SU-DHL-6 (cell line): ENCODE data around the gene ANGPTL5.

ENCODE experiments used
- H2AFZ ChIP-seq: fragments of 200-600 bp; sonication (generic); 2 replicates; pipeline ENCODE4 v1.6.1; 2014; ENCODE audit warnings: low read depth, mild to moderate bottlenecking, moderate library complexity, mixed read lengths, antibody characterized with exemption, low read length; ENCODE audit not compliant: severe bottlenecking
- H3F3A ChIP-seq: fragments of 200-600 bp; shearing (Covaris generic); 2 replicates; pipeline ENCODE4 v1.6.0; 2016; ENCODE audit warnings: antibody characterized with exemption, mild to moderate bottlenecking; ENCODE audit not compliant: insufficient read depth
- H3K27ac ChIP-seq: fragments of 200-600 bp; sonication (generic); 2 replicates; pipeline ENCODE4 v1.5.1; 2016; ENCODE audit warnings: low read depth, mild to moderate bottlenecking, low read length, moderate library complexity, mixed read lengths
- H3K27me3 ChIP-seq: fragments of 200-600 bp; sonication (generic), shearing (Covaris generic); 2 replicates; pipeline ENCODE4 v1.6.0; 2014; ENCODE audit warnings: mild to moderate bottlenecking, low read length
- H3K36me3 ChIP-seq: fragments of 200-600 bp; sonication (generic); 2 replicates; pipeline ENCODE4 v1.6.1; 2014; ENCODE audit warnings: mild to moderate bottlenecking, low read length, mixed read lengths
- H3K4me2 ChIP-seq: fragments of 300-600, 200-600 bp; shearing (Covaris generic), sonication (generic); 2 replicates; pipeline ENCODE4 v1.6.0; 2014; ENCODE audit warnings: low read length, low read depth, mild to moderate bottlenecking; ENCODE audit not compliant: poor library complexity, severe bottlenecking
- H3K4me3 ChIP-seq: fragments of 200-600 bp; sonication (generic); 2 replicates; pipeline ENCODE4 v1.5.1; 2014; ENCODE audit warnings: antibody characterized with exemption, low read length, mild to moderate bottlenecking, mixed read lengths; ENCODE audit not compliant: insufficient read depth, poor library complexity, severe bottlenecking
- H3K79me2 ChIP-seq: fragments of 200-600 bp; sonication (generic); 2 replicates; pipeline ENCODE4 v1.6.1; 2014; ENCODE audit warnings: mild to moderate bottlenecking, low read length, moderate library complexity; ENCODE audit not compliant: insufficient read depth
- H3K9ac ChIP-seq: fragments of 200-600 bp; sonication (generic); 2 replicates; pipeline ENCODE4 v1.7.0; 2014; ENCODE audit warnings: mild to moderate bottlenecking, low read length
- H3K9me2 ChIP-seq: fragments of 200-600 bp; sonication (generic); replicated peaks from 2 replicates; pipeline ENCODE4 v1.6.1; 2014; ENCODE audit warnings: low read length; ENCODE audit not compliant: insufficient read depth
- H3K9me3 ChIP-seq: fragments of 200-600 bp; sonication (generic); 2 replicates; pipeline ENCODE4 v1.6.1; 2014; ENCODE audit warnings: low read length, mixed read lengths; ENCODE audit not compliant: insufficient read depth
- H4K20me1 ChIP-seq: fragments of 200-600 bp; sonication (generic); 2 replicates; pipeline ENCODE4 v1.6.1; 2014; ENCODE audit warnings: low read depth, mild to moderate bottlenecking, antibody characterized with exemption, low read length, moderate library complexity, mixed read lengths
- EZH2phosphoT487 ChIP-seq: fragments of 200-600 bp; sonication (generic), shearing (Covaris generic); conservative IDR thresholded peaks from 2 replicates; pipeline ENCODE4 v1.6.1; 2018; ENCODE audit warnings: mild to moderate bottlenecking, antibody characterized with exemption, low read length, moderate library complexity, mixed read lengths
- TF ChIP-seq, protein P1 (sequence below): fragments of 200-600 bp; sonication (generic); IDR thresholded peaks from one replicate; pipeline ENCODE4 v1.5.1; 2017; ENCODE audit warnings: antibody characterized with exemption, mild to moderate bottlenecking, low read length, moderate library complexity; ENCODE audit not compliant: insufficient read depth, poor library complexity, severe bottlenecking

ANGPTL5 gene

DNA sequence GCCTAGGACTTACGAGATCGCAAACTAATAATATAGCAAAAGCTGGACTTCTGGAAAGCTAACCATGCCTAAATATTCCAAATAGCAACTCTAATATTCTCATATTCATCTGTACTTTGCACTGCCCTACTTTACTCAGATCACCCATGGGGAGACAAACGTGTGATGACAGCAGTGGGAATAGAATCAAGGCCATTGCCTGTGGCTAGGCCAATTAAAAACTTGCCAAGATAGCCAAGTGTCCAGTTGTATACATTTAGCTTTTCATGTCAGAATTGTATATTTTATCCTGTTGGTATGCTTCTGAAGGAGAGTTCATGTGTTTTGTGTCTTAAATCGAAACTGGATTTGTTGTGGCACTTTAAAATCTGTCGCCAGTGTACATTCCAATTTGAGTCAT, 2.7 kb downstream of the ANGPTL5 start:
- Histone ChIP-seq H2AFZ (no peak overlapping the region), H3F3A (peaks cover 5% of the 10 kb centered on the region; the same call in 1 of the 2 replicates), H3K27me3 (no peaks in the 10 kb centered on the region), H4K20me1 (no peaks in the 10 kb centered on the region), H3K9me2 (no peaks in the 10 kb centered on the region), H3K79me2 (no peaks in the 10 kb centered on the region), H3K9ac (no peak overlapping the region), H3K4me2 (no peak overlapping the region), H3K36me3 (no peaks in the 10 kb centered on the region), H3K27ac (no peak overlapping the region), H3K4me3 (no peak overlapping the region), H3K9me3 (no peaks in the 10 kb centered on the region)
- TF ChIP-seq, protein P1, sequence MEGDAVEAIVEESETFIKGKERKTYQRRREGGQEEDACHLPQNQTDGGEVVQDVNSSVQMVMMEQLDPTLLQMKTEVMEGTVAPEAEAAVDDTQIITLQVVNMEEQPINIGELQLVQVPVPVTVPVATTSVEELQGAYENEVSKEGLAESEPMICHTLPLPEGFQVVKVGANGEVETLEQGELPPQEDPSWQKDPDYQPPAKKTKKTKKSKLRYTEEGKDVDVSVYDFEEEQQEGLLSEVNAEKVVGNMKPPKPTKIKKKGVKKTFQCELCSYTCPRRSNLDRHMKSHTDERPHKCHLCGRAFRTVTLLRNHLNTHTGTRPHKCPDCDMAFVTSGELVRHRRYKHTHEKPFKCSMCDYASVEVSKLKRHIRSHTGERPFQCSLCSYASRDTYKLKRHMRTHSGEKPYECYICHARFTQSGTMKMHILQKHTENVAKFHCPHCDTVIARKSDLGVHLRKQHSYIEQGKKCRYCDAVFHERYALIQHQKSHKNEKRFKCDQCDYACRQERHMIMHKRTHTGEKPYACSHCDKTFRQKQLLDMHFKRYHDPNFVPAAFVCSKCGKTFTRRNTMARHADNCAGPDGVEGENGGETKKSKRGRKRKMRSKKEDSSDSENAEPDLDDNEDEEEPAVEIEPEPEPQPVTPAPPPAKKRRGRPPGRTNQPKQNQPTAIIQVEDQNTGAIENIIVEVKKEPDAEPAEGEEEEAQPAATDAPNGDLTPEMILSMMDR, result no peak
- no peak for TF ChIP-seq EZH2phosphoT487

DNA sequence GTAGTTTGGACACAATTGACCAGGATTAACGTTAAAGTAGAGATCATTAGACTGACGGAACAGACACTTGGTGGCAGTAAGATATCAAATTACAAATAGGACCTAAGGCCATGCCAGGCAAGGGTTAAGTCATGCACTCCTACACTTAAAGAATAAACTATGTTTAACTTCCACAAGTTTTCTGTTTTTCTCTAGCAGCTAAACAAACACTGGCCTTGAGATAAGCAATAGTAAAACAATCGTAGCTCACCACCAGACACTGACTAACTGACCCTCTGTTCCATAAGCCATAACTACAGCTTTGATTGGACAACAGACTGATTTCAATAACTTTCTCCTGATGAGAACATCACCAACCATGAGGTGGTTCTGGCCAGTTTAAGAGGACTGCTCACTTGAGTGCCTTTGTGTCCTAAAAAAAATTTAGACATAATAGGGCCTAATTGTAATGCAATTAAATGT, 3.5 kb downstream of the ANGPTL5 start:
- no peak for TF ChIP-seq EZH2phosphoT487
- TF ChIP-seq, protein P1, result no peak
- Histone ChIP-seq H3K4me3 (no peak overlapping the region), H3K9me2 (no peaks in the 10 kb centered on the region), H4K20me1 (no peaks in the 10 kb centered on the region), H3K9ac (no peak overlapping the region), H3F3A (peaks cover 5% of the 10 kb centered on the region; the same call in 1 of the 2 replicates), H3K27me3 (no peaks in the 10 kb centered on the region), H3K9me3 (no peaks in the 10 kb centered on the region), H2AFZ (no peak overlapping the region), H3K36me3 (no peaks in the 10 kb centered on the region), H3K79me2 (no peaks in the 10 kb centered on the region), H3K4me2 (no peak overlapping the region), H3K27ac (no peak overlapping the region)

DNA sequence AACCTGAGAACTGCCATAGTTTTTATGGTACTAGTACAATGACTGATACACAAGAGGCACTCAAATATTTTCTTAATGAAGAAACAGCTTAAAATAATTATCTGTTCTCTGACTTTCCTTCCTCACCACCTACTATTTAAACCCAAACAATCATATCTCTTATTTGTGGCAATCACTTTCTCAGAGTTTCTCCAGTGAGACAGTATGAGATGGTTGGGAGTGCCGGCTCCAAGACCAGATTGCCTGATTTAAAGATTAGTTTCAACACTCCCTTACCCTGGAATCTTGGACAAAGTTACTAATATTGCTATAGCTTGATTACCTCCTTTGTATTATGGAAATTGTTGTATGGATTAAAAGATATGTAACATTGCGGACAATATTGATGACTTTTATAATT, 7.2 kb downstream of the ANGPTL5 start:
- no peaks in the 10 kb centered on the region for H4K20me1 ChIP-seq
- no peaks in the 10 kb centered on the region for H3K79me2 ChIP-seq
- no peaks in the 10 kb centered on the region for H3F3A ChIP-seq
- no peaks in the 10 kb centered on the region for H3K36me3 ChIP-seq
- TF ChIP-seq, protein P1, result no peak
- TF ChIP-seq EZH2phosphoT487, result no peak
- H3K27ac ChIP-seq, result no peak overlapping the region
- no peak overlapping the region for H3K9ac ChIP-seq
- H3K4me2 ChIP-seq, result no peak overlapping the region
- no peaks in the 10 kb centered on the region for H3K9me2 ChIP-seq
- no peak overlapping the region for H2AFZ ChIP-seq
- H3K4me3 ChIP-seq, result no peak overlapping the region
- no peaks in the 10 kb centered on the region for H3K27me3 ChIP-seq
- H3K9me3 ChIP-seq, result no peaks in the 10 kb centered on the region
